SKM-1 (cell line): ENCODE measurements around the gene RGS8.
A peak's percentile ranks its signal among the peaks of the same experiment; 100 is the strongest.
"Not testable (repeated sequence)": the region's sequence is repeated elsewhere in the genome, so short reads cannot be mapped to it uniquely, and the experiment has no call there.

ENCODE experiments used
- DNase-seq: peaks from one replicate; lab custom pipeline; 2025; ENCODE audit not compliant: unreplicated experiment; lab: John Stamatoyannopoulos, UW

RGS8 gene

GRCh38 chr1:182702826-182703524 lies 18.6 kb upstream of the RGS8 start:
- no peak for DNase-seq

GRCh38 chr1:182700351-182700709 lies 15.9 kb upstream of the RGS8 start:
- no peak for DNase-seq

GRCh38 chr1:182699393-182700350 lies 15.3 kb upstream of the RGS8 start:
- no peak for DNase-seq

- DNase-seq: no peak
Measured at GRCh38 chr1:182698971-182699370, 14.6 kb upstream of the RGS8 start.

GRCh38 chr1:182693139-182693538 lies 8.8 kb upstream of the RGS8 start:
- DNase-seq: not testable (repeated sequence)

- DNase-seq: no peak
Measured at GRCh38 chr1:182690886-182691443, 6.6 kb upstream of the RGS8 start.

- no peak for DNase-seq
Measured at GRCh38 chr1:182688436-182689205, 4.2 kb upstream of the RGS8 start.

GRCh38 chr1:182687361-182687760 lies 3.0 kb upstream of the RGS8 start:
- DNase-seq: no peak

GRCh38 chr1:182686446-182686845 lies 2.1 kb upstream of the RGS8 start:
- no peak for DNase-seq

- DNase-seq: no peak
Measured at GRCh38 chr1:182685215-182685614, 828 bp upstream of the RGS8 start.

GRCh38 chr1:182682898-182683501 lies 1.4 kb downstream of the RGS8 start:
- no peak for DNase-seq

GRCh38 chr1:182682406-182682805 lies 2.0 kb downstream of the RGS8 start:
- DNase-seq: no peak

GRCh38 chr1:182681568-182681912 lies 2.8 kb downstream of the RGS8 start:
- no peak for DNase-seq

- no peak for DNase-seq
Measured at GRCh38 chr1:182680901-182681567, 3.4 kb downstream of the RGS8 start.

GRCh38 chr1:182680408-182680807 lies 4.0 kb downstream of the RGS8 start:
- no peak for DNase-seq

- DNase-seq: no peak
Measured at GRCh38 chr1:182679684-182680083, 4.7 kb downstream of the RGS8 start.

GRCh38 chr1:182677397-182678098 lies 6.8 kb downstream of the RGS8 start:
- DNase-seq: peak; percentile 57

GRCh38 chr1:182676274-182676673 lies 8.1 kb downstream of the RGS8 start:
- no peak for DNase-seq

- DNase-seq: no peak
Measured at GRCh38 chr1:182674346-182675246, 9.8 kb downstream of the RGS8 start.
